NCI-H69 (cell line): Measurements from ENCODE around the gene PHF2.

ENCODE experiments used
- DNase-seq: peaks from one replicate; lab custom pipeline; 2025; lab: John Stamatoyannopoulos, UW

The PHF2 gene

DNA sequence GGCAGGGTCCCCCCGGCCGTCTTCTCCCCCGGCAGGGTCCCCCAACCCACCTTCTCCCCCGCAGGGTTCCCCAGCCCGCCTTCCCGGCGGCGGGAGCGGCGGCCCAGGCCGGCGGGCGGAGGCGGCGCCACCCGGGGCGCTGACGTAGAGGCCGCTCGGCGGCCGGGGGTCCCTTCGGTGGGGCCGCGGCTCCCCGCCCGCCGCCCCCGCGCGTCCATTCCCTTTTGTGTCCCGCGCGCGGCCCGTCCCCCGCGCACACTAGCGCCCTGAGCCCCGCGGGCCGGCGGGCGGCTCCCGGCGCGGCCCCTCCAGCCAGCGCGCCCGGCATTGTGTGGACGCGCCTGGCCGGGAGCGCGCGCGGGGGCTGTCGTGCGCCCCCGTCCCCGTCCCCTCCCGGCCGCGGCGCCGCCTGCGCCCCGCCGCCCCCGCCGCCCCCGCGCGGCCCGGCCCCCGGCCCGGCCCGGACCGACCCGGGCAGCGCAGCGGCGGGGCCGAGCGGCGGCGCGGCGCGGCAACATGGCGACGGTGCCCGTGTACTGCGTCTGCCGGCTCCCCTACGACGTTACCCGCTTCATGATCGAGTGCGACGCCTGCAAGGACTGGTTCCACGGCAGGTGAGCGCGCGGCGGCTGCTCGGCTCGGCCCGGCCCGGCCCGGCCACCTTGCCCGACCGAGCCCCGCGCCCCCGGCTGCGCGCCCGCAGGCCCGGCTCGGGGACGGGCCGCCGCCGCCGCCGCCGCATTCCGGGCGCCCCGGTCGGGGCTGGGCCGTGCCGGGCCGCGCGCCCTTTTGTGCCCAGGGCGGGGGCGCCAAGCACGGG lies at the start of gene PHF2:
Gene PHF2 (plus strand): TSS at position 327 of the 820 bp plus-strand sequence. CDS start 190 bp downstream, at position 517.
- DNase-seq, result peak; percentile 79

DNA sequence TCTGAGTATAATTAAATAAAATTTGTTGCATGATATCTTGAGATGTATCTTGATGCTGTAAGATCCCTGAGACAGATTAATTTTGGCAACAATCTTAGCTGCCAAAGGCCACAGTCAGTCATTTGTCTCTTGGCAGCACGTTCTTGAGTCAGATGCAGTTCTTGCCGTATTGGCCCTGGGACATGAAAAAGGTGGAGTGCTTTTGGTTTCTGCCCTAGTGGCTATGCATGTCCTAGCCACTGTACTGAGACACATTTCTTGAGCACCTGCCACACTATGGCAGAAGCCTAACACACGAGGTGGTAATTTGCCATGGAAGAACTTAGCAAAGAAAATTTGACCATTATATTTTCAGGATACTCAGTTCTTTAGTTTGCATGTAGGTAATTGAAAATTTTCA lies 45.0 kb upstream of the PHF2 start:
- no peak for DNase-seq

DNA sequence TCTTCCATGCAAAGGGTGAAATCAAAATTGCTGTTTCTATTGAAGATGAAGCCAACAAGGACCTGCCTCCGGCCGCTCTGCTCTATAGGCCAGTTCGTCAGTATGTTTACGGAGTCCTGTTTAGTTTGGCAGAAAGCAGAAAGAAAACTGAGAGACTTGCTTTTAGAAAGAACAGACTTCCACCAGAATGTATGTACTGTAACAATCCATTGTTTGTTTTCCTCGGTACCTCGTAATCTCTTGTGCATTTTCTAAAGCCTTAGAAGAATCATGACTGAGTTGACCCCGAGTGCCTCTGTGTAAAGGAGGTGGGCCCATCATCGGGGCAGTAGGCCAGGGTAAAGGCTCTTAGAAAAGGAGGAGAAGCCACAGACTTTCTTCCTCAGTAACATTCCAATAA lies 44.2 kb upstream of the PHF2 start:
- DNase-seq, result no peak

DNA sequence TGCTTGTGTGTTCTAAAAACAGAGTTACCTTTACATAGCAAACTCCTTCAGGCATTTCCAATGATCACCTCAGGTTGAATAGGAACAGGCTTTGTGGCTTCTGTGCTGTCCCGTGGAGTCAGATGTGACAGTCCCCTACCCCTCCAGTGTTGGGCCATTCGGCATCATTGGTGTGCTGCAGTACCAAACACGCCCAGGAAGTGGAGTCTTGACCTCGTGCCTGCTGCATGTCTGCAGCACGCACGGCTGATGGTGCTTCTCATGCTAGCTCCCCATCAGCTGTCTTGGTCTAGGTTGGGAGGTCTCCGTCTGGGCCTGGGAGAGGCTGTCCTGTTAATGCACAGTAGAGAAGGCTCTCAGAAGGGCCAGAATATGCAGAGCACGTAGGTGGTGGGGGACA lies 42.5 kb upstream of the PHF2 start:
- DNase-seq, result peak; percentile 23

DNA sequence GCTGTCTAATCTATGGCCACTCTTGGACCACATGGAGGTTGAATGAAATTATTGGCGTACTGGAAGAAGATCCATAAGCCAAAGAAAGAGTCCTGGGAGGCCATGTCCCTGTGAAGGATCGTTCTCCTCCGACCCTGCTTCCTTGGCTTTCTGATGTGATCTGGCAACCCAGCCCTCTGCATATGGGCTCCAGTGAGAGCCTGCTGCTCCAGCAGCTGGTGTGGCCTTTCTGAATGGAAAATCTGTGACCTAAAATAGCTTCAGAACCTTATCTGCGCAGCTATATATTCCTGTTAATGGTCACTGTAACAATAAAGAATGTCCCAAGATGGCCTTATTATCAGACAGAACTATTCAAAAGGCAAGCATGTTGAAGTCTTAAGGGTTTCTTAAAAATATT lies 40.2 kb upstream of the PHF2 start:
- DNase-seq, result no peak

DNA sequence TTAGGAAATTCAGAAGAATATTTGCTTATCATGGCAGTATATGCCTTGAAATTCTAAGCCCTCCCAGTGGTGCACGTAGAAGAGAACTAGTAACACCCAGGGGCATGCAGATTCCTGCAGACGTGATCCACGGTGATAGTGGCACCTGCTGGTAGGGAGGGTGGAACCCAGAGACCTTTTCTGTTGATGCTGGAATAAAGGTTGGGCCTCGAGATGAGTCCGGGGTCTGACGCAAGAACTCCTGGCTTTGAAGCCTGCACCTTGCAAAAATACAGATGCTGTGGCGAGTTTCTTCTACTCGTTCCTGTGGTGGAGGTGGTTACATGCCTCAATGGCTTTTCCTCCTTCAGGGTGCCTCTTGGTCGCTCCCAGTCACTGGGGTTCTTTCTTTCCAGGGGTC lies 39.5 kb upstream of the PHF2 start:
- no peak for DNase-seq

DNA sequence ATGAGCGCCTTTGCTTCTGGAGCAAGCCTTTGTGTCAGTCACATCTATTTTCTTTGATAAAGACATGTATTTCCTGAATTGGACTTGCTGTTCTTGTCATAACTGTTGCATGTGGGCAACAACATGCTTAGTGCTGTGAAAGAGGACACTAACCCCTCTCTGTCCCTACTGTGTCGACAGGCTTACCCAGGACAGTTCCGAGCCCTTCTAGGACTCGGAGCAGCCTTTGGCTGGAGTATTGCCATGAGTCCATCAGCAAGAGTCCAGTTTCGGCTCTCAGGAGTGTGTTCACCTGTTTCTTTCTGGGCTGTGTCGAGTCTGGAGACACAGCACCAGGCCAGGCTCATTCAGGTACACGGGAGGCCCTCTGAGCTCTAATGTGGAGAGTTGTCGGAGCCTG lies 36.1 kb upstream of the PHF2 start:
- no peak for DNase-seq

DNA sequence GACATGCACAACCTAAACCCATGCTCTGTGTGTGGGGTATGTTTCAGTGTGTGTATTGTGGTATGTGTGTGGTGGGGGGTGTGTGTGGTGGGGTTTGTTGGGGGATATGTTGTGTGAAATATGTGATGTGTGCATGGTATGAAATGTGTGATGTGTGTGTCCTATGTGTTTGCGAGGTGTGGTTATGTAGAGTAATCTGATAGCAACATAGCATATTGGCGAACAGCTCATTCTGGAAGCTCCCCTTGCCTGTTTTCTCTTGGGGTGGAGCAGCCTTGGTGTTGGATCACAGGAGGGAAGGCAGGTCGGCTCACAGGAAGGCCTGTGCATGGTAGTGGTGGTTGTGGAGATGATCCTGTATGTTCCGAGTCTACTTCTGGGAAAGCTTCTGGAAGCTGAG lies 35.4 kb upstream of the PHF2 start:
- DNase-seq, result no peak

DNA sequence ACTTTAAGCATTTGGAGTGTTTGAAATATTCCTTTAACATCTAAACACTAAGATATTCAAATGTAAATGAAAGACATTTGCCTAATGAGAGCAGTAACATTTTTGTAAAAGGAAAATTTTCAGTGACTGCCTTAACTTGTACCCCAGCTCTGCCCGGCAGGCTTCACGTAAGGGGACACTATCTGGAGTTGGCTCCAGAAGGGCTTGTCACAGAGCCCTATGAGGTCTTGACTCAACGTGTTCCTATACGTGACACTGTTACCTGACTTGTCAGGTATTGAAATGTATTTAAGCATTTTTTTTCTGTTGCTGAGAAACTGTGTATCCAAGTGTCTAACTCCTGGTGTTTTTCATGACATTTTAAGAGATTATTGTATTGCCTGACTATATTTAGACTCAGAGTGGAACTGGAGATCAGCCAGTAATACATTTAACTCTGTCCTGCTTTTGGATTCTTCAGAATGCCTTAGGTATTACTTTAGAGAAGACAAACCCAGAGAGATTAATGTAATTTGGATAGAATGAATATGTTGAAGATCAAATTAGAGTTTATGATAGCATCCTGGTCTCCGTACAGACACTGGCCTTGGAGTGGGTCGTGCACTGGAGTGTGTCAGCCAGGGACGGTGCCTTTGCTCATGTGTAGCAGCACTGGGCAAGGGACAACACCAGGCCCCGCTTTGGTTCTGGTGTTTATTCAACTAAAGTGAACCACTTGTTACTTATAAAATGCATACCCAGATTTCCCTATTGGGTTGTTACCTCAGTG lies 34.6 kb upstream of the PHF2 start:
- DNase-seq, result no peak

DNA sequence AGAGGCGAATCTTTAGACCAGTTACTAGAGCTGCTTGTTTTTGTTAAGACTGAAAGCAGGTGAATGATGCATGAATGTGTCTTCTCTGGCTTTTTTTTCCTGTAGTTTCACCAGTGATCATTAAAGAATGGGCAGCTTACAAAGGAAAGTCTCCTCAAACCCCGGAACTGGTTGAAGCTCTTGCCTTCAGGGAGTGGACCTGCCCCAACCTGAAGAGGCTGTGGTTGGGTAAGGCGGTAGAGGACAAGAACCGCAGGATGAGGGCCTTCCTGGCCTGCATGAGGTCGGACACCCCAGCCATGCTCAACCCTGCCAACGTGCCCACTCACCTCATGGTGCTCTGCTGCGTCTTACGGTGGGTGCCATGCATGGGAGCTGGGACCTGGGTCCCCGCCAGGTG lies 33.3 kb upstream of the PHF2 start:
- DNase-seq, result no peak

DNA sequence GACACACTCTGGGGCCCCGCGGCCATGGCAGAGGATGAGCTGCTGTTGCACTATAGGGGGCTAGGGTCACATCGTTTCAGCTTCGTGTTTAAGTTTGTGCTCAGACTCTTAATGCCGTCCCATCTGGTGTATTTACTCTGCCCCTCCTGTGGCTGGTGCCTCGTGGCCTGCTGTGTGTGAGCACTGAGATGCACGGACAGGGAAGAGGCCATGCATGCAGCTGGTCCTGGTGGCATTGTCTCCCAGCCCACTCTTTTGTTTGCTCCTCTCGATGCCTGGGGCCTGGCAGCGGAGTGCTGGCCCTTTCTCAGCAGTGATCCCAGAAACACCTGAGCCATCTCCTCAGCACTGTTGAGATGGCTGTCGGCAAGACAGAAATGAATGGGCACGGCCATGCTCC lies 30.0 kb upstream of the PHF2 start:
- peak; percentile 98 for DNase-seq

DNA sequence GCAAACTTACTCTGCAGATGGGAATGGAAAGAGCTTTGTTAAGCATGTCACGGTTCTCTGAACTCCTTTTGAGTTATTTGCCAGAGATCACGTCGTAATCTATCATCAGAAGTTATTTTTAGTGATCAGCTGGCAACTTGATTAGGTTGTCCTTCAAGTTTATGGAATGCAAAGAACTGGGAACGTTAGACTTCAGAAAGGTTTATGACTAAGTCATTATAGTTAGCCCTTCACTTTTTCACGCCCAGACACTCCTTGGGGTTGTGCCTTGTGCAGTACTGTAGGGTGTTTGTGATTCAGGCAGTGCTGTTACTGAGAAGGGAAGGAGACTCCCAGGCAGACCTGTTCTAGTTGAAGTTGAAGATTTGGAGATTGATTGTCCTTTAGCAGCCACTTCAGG lies 26.8 kb upstream of the PHF2 start:
- DNase-seq, result peak; percentile 99

DNA sequence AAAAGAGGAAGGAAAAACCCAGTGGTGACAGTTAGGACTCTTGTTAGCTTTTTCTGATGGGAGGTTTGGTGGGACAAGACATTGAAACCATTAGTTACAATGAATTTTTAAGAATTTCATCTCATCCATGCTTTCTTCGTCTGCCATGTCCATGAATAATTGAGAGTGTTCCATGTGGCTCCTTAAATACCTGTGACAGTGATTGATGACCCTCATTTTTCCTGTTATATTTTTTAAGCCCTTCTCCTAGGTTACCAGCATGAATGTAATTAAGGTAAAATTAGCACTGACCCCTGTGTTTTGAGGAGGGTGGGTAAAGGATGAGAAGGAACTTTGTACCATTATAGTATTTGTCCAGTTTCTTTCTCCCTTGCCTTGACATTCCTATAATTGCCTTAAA lies 23.5 kb upstream of the PHF2 start:
- DNase-seq, result peak; percentile 80

DNA sequence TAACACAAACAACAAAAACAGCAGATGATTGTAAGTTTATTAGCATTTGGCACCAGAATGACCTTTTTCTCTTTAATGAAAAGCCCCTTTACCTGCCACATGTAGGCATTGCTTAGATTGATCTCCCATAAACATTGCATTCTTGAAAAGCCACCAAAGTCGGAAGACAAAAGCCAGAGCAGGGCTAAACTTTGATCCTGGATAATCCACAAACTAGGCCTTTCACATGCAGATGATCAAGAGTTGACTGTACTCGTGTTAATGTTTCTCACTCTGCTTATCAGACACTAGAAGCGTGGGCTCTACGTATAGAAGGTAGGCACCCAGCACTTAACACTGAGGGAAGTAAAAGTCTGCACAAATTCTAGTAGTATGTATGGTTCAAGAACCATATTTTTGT lies 21.0 kb upstream of the PHF2 start:
- no peak for DNase-seq

DNA sequence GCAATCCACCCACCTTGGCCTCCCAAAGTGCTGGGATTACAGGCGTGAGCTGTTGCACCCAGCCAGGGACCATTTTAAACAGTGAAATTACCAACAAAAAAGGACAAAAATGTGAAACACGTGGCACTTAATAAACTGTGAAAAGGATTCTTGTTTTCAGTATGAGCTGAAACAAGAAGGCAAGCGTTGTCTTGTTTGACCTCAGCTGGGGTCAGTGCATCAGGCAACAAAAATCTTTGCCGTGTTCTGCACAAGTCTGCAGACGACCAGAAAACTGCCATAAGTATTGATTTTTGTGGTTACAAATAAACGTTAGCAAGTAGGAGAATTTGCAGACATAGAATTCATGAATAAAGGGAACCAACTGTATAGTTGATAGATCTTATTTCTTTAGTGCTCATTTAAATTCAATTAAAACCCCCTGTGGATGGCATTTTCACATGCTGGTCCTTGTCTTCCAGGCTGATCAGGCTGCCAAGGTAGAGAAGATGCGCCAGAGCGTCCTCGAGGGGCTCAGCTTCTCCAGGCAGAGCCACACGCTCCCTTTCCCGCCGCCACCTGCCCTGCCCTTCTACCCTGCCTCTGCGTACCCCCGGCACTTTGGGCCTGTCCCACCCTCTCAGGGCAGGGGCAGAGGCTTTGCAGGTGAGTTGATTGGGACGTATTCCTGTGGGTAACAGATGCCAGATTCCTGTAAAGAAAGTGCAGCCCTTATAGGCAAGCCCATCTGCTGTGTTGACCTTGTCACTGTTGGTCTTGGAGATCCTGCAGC lies 18.8 kb upstream of the PHF2 start:
- no peak for DNase-seq

DNA sequence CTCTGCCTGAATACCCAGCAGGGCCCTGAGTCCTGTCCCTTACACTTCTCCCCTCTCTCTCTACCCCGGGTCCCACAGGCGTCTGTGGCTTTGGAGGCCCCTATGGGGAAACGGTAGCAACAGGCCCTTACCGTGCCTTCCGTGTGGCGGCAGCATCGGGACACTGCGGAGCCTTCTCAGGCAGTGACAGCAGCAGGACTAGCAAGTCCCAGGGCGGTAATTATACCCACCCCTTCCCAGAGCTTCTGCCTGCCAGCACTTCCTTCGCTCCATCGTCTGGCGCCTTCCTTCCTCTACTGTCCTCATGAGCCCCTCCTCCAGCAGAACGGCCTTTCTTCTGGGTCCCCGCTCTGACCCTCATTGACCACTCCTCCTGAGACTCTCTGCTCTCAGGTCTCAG lies 17.9 kb upstream of the PHF2 start:
- DNase-seq, result no peak

DNA sequence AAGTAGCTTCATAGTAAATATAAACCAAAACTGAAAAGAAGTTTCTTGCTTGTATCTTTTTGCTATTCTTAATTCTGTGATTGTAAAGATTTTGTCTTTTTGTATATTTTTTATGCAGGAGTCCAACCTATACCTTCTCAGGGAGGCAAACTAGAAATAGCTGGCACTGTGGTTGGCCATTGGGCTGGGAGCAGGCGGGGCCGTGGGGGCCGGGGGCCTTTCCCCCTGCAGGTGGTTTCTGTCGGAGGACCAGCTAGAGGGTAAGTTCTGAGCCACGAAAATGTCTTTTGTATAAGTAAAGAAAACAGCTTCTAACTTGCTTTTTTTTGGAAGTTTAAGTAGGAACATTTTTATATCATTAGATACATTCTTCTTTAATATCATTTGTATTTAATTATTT lies 15.4 kb upstream of the PHF2 start:
- no peak for DNase-seq

DNA sequence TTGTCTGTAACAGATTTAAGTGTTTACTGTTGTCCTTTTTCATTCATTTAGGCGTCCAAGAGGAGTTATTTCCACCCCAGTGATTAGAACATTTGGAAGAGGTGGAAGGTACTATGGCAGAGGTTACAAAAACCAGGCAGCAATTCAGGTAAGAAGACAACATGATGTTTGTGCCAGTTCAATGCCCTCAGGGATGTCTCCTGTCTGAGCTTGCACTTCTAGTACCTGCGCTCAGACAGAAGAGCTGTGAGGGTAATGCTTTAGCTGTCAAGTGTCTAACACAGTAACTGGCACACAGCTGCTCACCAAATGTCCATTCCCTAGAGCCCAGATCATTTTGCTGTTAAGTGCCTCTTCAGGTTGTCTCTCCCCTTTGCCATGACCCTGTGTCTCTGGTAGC lies 14.2 kb upstream of the PHF2 start:
- peak; percentile 51 for DNase-seq

DNA sequence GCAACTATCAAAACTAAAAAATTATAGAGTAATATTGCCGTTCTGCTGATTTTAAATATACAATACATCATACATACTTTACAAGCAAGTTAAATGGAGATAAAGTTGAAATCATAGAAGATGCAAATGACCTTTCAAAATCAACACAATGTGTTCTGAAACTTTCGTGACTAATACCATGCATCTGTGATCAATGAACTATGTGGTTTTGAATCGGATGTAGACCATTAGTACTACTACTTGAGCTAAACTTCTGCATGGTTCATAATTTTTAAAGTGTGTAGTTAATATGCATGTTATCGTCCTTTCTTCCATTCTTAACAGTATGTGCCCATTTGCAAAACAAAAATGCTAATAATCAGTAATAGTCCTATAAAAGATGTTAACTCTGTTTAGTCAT lies 11.3 kb upstream of the PHF2 start:
- DNase-seq, result no peak

DNA sequence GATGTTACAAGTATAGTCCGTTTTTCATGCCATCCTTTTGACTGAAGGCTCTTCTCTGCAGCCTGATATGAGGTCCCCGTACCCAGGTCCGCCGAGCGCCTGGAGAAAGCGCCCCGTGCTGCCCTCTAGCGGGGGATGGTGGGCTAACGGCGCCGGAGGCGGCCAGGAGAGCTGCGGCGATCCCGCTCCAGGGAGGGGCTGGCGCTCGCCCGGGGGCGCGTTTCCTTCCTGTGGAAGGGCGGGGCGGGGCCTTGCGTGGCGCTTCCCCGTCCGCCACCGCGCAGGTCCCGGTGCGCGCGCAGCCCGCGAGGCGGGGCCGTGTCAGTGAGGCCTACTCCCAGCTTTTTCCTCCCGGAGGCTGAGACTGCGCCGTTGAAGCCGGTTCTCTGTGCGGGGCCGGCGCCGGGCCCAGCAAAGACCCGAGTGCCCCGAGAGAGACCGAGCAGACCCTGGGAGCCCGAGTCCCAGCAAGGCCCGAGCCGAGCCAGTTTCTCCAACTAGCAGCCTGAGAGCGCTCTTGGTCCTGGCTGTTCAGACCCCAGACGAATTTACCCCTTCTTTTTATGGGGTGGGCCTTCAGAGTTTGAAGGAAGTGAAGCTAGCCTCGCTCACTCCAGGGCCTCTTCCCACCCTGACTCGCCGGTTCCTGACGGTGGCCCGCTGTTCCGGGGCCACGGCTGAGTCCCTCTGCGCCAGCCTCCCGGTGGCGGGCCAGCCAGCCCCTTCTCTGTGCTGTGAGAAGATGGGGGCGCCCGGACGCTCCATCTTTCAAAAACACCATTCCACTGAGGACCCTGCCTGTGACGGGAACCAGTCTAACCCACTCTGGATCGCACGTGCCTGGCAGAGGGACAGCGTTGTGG lies 9.7 kb upstream of the PHF2 start:
- peak; percentile 99 for DNase-seq

DNA sequence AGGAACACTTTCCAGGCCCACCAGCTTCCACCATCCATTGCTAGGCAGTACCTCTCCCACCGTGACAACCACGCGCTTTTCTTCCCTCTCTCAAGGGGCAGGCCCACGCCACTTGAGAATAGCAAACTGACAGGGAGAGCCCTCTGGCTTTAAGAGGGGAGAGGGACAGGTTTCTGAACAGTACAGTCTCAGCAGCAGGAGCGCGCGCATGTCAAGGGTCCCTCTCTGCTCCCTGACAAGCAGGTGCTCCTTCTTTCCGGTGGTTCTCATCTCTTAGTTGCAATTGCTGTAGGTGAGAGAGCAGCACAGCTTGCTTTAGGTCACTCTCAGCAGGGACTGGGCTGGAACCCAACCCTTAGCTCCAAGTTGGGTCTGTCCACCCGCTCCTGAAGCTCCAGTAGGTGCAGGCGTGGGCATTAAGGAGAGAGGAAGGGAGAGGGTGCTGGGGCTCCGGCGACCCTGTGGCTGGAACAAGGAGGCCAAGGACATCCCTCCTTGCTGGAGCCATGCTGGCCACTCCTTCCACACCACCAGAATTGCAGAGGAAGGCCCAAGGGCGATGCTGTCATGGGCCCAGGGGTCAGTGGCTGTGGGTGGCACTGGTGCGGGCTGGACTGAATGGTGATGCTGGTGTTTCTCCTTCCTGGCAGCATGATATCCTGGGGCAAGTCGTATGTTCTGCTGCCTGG lies 9.0 kb upstream of the PHF2 start:
- peak; percentile 38 for DNase-seq
